Cerebellar nuclear complex (tissue), 1 donor: ENCODE results near the gene NPL.

Experiments
- DNase-seq, 2 experiments: peaks; one replicate each; lab custom pipeline; 2025; lab: John Stamatoyannopoulos, UW

The NPL gene

DNA sequence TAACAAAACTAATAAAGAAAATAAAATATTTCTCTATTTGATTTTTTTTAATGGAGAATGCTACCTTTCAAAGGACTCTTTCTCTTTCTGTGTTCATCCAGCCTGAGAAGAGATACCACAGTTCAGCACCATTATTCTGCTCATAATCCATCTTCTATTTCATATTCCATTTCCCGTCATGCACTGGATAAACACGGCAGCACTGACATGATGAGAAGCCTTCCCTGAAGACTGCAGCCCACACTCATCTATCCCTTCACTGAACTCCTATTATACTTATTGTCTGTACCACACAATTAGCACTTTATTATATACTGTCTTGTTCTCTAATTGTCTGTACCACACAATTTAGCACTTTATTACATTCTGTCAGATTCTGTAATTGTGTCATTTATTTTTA, 10.7 kb upstream of the NPL start:
- DNase-seq: no peak

DNA sequence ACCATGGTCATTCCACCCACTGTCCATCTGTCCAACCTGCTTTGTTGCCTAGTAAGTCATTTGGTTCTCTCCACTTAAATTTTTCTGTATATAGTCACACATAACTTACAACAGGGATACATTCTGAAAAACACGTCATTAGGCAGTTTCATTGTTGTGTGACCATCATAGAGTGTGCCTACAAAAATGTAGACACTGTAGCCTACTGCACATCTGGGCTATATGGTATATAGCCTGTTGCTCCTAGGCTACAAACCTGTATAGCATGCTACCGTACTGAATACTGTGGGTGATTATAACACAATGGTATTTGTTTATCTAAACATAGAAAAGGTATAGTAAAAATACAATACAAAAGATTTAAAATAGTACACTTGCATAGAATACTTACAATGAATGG, 10.0 kb upstream of the NPL start:
- DNase-seq: no peak

DNA sequence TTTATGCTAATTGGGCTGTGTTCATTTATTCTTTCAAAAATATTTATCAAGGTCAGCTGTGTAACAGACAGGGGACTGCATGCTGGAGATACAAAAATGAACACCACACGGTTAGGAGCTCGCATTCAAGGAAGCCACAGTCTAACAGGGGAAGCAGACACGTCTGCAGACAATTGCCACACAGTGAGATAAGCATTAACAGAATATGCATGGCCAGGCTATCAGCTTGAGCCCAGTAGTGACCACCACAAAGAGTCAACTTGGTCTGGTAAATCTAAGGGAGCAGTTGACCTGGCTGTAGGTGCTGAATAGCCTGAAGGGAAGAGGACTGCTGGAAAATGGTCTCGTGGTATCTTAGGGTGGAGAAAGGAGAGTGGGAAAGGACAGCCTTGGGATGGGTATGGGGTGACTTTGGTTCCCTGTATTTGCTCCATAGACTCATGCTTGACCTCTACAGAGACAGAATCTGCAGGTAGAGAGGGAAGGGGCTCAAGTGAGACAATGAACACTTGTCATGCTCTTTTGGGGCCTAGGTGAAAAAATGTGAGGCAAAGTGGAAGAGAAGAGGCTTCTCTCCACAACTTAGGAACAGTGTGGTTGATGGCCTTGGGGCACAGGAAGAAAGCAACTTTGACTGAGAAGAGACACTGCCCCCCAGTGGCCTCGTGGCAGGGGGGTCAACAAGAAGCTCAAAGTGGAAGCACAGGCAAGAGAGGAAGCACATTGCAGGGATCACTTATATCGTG, 7.6 kb upstream of the NPL start:
- no peak for DNase-seq

DNA sequence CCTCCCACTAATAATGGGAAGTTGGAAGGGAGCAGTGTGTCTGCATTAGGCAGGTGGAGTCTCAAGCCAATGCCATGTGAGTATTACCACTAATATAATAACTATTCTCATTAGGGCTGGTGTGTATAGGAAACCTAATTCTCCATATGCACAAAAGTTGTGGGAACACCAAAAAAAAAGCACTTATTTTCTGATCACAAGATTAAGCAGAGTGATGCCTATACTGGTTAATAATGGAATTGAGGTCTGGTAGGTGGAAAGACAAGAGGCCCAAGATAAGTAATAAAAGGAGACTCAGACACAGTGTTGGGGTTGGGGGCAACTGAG, 7.0 kb upstream of the NPL start:
- no peak for DNase-seq

DNA sequence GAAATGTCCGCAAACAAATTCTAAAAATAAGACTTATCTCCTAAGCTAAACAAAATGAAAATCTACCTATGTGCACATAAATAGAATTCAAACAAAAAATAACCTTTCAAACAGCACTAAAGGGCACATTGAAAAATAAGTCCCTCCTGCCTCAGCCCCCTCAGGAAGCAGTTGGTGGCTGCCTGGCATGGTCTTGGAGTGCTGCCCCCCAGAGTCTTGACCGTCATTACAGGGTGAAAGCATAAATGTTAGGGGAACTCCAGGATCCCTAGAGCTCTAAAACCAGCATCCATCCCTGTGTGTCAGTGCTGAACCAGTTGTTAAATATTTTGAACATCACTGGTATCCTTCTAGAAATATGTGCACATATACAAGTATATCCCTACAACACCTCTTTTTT, 6.5 kb upstream of the NPL start:
- DNase-seq: no peak

DNA sequence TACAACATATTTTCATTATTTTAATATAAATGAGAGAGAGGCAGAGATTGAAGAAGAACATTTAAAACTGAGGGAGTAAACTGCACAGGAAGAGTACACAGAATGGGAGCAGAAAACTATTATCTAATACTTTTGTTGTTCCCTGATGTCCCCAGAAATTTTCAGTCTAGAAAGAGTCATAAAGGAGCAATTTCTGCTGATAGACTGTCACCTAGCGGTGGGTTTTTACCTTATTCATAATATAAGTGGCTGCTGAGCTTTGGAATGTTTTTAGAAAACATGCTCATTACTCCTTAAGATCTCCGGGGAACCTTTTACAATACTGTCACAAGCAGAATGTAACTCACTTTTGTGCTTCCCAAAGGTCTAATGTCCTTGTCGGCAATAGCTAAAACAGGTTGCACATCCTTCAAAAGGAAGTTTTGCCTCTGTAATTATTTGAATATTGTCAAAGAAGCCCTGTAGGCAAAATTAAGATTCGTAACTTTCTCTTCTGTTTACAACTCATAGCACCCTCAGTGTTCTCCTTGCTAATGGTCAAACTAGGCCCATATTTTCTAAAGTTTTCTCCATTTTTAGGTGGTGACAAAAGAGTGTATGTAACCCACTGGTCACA, 4.9 kb upstream of the NPL start:
- no peak for DNase-seq

DNA sequence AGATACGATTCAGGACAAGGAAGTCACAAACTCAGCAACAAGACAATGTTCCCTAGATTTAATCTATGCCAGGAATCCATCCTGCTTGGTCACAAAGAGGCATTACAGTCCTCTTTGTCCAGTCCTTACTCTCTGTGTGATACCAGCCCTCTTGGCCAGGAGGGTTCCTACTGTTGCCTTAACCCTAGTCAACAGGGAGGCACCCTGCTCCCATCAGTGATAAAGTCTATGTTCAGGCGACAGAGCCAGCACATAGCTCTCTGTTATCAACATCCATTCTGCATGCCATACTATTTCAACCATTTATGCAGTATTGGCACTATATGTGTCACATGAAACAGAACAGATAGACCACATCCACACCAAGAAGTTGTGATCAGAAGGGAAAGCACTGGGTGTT, 4.4 kb upstream of the NPL start:
- DNase-seq: no peak

DNA sequence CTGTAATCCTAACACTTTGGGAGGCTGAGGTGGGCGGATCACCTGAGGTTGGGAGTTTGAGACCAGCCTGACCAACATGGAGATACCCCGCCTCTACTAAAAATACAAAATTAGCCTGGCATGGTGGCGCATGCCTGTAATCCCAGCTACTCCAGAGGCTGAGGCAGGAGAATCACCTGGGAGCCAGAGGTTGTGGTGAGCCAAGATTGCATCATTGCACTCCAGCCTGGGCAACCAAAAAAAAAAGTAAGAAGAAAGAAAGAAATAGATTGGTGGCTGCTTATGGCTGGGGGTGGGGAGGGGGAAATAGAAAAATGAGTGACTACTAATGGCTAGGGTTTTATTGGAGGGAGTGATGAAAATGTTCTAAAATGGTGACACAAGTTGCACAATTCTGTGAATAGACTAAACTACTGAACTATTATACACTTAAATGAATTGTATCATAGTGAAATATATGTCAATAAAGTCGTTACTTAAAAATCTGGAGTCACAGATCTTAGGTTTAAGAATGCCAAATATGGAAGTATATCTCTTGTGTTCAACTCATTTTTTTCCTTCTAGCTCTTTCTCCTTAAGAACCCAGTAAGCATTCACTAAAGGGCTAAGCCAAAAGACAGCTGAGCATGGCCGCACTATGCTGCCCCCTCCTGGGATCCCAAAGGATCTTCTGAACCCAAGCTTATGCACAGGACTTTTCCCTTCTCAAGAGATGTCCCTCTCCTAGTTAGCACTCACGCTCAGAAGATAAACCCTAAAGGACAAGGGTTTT, 3.2 kb upstream of the NPL start:
- no peak for DNase-seq

DNA sequence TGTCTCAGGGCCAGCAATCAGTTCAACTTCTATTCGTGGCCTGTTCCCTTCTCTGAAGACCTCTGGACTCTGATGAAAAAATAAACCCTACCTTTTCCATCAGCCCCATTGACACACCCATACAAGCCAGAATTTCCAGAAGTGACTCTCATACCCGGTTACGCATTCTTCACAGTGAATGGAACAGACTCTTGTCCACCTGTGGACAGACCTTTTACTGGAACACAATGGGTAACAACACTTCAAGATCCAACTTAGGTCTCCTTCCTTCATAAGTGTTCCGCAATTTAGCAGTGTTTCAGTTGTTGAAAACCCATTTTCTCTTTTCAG, 2.6 kb upstream of the NPL start:
- DNase-seq: no peak

DNA sequence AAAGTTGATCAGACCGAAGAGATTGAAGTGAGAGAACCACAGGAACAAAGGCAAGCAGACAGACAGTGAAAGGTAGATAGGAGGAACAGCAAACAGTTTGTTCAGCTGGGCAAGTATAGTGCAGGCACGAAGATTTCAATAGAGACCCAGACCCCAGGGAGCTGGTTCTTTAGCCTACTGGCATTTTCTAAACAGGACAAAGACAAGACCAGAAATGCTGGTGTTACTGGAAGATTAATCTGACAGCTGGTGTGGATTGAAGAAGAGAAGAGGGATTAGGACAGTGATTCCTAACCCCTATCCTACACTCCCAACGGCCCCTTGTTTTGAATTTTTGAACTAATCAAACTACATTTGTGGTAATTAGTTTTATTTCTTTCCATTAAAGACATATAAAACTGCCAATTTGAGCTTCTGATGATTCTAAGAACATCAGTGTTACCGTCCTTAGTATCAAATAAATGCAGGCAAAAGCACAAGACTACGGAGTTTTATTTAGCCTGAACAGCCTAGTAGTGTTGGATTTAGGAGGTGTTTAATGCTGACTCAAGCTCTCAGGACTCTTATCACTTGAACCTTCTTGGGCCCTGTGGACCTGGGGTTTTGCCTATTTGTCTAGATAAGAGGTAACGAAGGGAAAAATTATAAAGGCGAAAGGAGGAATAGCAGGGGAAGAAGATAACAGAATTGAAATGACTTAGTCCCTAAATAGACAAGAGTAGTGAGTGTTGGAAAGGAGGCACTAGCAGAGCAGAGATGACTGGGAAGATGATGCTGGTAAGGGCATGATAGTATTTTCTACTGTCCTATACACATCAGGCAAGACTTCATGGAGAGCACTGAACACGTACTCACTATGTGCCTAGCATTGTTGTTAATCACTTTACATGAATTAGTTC, 2.0 kb downstream of the NPL start:
- no peak for DNase-seq

DNA sequence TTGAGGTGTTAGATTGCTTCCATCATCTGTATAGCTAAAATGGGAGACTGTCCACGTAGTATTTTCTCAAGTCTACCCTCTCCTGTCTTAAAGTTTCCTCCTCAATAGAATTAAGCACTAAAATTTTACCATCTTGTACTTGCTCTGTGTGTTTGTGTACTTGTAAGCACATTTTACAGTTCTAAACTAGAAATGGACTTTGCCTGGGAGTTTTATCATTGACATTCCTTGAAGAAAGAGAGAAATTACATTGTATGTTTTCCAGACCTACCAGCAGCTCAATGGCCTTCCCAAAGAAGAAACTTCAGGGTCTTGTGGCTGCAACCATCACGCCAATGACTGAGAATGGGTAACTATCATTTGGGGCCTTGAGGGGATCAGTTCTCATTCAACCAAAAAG, 4.5 kb downstream of the NPL start:
- no peak for DNase-seq

DNA sequence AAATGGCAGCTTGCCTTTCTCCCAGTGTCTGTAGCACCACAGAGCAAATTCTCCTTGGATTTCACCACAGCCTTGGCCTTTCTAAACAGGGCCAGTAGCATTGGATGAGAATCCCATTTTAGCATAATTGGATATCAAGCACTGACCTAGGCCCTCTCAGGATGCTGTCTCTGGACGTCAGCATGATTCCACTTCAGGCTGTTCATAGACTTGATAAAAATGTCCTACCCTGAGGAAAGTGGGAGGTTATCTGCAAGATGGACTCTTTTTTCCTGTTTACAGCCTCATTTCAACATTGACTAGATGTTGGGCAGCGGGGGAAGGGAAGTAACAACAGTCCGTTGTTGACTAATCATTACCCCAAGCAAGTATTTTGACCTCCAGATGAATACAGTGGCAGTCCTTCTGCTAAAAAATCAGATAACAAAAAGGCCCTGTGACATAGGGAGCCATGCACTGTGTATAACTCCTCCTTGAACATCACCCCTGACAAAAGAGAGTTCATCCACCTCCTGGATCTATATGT, 5.2 kb downstream of the NPL start:
- no peak for DNase-seq

DNA sequence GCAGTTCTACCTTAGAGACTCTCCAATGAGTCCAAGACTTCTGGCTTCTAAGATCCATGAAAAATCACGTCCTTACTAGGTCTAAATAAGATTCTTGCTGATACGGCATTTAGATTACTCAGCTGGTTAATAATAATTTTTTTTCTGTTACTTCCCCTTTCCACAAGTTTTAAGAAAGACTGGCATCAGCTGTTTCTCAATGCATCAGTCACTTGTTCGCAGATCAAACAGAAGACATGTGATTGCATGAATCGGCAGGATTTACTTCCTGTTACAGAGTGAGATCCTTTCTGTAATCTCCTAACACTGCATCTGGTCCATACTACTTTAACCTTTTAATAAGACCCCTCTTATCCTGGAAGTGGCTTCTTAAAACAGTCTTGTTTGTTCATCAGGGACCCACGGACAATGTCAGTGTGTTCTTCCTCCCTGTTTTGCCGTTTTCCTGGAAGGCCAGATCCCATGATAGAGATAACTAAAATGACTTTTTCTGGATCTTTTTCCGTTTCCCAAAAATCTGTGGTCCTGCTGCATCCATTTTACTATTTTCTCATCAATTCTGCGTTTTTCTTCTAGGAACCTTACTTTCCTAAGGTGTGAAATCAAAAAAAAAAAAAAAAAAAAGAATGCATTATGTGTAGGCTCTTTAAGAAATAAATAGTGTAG, 6.1 kb downstream of the NPL start:
- DNase-seq: no peak

DNA sequence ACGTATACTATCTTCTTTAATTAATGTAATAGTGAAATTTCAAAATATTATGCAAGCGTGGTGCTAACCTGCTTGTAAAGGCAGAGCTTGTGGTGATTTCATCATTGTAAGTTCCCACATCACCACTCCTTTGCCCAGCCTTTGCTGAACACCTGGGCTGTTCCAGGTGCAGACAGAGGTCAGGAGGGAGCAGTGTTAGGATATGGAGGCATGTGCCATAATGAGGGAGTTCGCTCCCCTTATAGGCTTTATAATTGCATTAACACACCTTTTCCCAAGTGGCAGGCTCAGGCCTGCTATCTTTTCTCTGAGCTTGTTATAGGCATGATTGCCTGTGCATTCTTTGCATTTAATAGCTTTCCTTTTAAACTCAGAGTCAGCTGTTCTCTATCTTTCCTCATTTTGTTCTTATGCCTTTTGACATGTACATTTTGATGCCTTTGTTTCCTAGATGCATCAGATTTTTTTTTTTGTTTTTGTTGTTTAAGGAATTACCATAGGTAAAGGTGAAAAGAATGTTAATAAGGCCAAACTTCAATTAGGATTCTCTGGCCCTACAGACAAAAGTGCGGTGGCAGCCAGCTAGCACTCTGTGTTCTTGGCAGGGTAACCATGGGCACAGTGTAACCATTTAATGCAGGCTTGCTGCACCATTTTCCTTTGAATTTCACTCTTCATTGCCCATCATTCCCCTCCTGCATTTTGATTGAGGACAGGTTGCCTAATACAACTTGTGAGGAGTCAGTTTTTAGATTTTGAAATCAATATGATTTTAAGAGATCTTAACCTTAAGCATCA, 12.6 kb downstream of the NPL start:
- DNase-seq: no peak

DNA sequence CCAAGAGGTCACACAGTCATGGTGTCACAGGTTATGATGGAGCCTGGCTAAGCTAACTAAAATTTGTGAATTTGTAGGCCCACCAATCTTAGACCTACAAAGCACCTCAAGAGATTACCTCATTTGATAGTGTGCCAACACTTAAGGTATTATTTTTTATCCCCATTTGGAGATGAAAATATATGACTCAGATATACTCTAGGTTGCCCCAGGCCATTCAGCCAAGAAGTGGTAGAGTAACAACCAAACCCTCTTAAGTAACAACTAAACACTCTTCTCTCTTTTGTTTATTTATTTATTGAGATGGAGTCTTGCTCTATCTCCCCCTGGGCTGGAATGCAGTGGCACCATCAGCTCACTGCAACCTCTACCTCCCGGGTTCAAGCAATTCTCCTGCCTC, 14.3 kb downstream of the NPL start:
- no peak for DNase-seq

DNA sequence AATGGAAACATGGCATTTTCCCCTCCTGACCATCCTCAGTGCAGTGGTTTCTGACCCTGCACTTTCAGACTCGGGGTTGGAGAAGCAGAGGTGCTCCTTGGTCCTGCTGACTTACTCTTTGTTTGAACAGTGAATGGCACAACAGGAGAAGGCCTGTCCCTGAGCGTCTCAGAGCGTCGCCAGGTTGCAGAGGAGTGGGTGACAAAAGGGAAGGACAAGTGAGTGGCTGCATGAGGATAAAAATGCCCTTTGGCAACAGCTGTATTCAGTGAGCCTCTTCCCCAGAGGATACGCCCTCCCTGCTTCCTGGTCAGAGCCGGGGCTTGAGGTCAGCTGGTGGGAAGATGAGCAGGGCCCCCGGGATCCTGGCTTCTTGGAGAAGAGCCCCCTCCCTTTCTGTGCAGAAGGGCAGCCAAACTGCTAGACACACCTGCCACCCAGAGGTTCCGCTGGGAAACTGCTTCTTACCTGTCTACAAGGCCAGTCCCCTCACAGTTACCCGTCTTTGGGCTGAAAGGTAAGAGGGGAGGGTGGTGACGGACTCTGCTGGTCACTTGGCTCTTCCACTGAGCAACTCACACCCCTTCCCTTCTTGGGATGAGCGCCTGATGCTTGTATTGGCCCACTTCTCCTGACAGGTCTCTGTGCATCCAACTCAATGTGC, 16.6 kb downstream of the NPL start:
- no peak for DNase-seq

DNA sequence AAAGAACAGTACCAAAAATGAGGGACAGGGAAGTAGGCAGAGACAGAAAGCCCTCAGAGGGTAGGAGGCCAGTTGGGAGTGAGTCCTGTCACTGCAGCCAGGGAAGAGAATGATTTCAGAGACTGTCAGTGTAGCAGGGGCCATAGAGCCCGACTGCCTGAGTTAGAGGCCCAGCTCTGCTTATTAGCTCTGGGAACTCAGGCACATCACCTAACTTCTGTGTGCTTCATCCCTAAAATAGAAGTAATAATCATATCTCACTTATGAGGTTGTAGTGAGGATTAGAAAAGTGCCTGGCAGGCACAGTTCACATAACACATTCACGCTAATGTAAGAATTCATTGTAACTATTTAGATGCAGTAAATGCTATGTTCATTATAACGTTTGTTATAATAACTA, 18.3 kb downstream of the NPL start:
- DNase-seq: no peak

DNA sequence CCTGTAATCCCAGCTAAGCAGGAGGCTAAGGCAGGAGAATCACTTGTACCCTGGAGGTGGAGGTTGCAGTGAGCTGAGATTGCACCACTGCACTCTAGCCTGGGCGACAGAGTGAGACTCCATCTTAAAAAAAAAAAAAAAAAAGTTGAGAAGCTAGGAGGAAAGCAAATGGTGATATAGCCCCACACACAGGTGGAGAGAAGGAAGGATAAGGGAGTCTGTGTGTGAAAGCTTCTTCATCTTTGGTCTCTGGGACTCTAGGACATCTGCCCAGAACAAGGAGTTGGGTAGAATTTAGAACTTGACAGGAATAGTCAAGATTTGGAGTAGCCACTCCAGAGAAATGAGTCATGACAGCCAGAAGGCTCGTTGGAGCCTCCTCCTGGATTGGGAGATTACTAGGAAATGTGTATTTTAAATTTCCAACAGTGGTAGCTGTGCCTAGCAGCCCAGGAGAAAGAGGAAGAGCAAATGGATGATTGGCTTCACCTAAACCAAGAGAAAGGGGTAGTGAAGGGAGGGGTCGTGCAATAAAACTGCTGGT, 19.9 kb downstream of the NPL start:
- DNase-seq: no peak

DNA sequence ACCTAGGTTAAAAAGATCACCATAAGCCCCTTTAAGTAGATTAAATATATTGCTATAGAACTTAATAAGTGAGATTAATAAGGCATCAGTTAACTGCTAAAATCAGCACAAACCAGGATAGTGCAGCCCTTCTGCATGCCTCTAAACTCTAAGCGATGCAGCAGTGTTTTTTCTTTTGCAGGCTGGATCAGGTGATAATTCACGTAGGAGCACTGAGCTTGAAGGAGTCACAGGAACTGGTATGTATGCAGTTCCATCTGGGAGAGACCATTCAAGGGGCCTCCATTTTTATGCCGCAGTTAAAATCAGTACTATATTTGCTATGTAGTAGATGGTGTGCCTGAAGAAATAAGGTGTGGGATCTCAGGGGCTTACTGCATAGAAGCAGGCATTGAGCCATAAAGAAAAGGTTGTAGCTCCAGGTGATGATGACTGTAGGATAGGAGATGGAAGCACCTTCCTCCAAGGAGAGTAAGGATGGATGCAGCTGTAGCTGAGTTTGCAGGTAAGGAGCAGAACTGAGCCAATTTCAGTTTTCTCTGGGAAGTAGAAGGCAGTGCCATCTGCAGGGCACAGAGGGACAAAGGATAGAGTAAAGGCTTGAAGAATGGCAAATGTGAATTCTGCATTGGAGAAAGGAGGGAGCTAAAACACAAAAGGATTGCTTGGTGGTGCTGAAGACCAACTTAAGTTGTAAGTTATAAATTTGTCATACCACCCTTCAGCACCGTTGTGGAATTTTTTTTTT, 22.6 kb downstream of the NPL start:
- DNase-seq: no peak
